Measurements from ENCODE around the gene HELZ. TPM values are rescaled to one million over a fixed set of nuclear protein-coding genes. Genes with fewer than 3 reads are reported as not detected.

Gene HELZ
- total and polyA plus RNA-seq, 8 donors: 27.2 to 64.6 (median 37.3) TPM

- intact Hi-C loops (cut with DNase I): no loop called here
- TF ChIP-seq CTCF (IDR thresholded peaks at IDR 0.05): no peak
- H3K9me3 ChIP-seq: no peaks in the 10 kb centered on the region
Measured at GRCh38 chr17:67232441-67232840, 12.6 kb downstream of the HELZ start.

DNA sequence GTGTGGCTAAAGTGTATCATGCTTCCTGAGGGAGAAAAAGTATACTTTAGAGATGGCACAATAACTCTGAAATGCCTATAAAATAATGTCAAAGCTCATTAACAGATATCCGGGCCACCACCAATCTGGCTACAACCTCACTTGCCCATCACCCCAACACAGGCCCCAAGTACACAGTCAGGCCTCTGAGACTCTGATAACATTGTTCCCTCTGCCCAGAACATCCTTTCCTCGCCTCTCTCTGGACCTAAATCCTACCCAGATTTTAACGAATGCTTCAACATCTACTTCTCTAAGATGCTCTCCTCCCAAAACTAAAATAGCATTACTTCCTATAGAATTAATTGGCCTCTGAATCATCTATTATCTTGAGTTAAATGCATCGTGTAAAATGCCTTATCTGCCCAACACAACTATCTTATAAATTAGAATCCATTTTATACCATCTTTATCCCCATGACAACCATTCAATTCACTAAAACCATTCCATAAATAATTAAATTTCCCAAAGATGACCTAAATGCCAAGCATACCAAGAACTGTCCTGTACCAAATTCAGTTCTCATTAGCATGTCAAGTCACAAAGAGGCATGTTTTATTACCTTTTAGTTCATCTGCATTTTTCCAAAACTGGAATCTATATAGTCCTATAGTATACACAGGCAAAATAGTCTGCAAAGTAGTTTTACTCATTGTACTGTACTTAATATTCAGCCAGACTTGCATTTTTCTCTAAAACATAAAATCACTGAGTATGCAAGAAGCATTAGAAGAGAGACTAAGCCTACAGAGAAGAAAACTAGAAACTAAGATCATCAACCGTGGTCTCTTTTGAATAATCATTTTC lies 15.7 kb downstream of the HELZ start:
- ATAC-seq (no peak), DNase-seq (no peak)
- Histone ChIP-seq H3K27ac (no peak overlapping the region), H3K27me3 (no peaks in the 10 kb centered on the region), H3K36me3 (peaks cover 3 to 45% of the 10 kb centered on the region in 2 donors), H3K4me3 (no peak overlapping the region), H3K4me1 (peaks cover under 1 to 5% of the 10 kb centered on the region in 2 donors), H3K9me3 (no peaks in the 10 kb centered on the region)
- TF ChIP-seq CTCF (IDR thresholded peaks at IDR 0.05): no peak
- intact Hi-C loops (cut with DNase I): no loop called here

More at GRCh38 chr17:67232441-67232840, 12.6 kb downstream of the HELZ start:
- H3K4me1 ChIP-seq: peaks cover 0 to 5% of the 10 kb centered on the region in 2 donors
- DNase-seq (no peak), ATAC-seq (no peak)
- H3K4me3 ChIP-seq: no peak overlapping the region
- no peaks in the 10 kb centered on the region for H3K27me3 ChIP-seq
- no peak overlapping the region for H3K27ac ChIP-seq
- H3K36me3 ChIP-seq: peaks cover 3 to 63% of the 10 kb centered on the region in 2 donors

- Histone ChIP-seq H3K4me3 (no peak overlapping the region), H3K36me3 (peaks cover 3 to 30% of the 10 kb centered on the region in 2 donors), H3K4me1 (peaks cover 3 to 5% of the 10 kb centered on the region in 2 donors), H3K27ac (no peak overlapping the region), H3K27me3 (no peaks in the 10 kb centered on the region), H3K9me3 (no peaks in the 10 kb centered on the region)
- no peak for TF ChIP-seq CTCF (IDR thresholded peaks at IDR 0.05)
- DNase-seq (no peak), ATAC-seq (no peak)
- intact Hi-C loops (cut with DNase I): no loop called here
Measured at GRCh38 chr17:67227488-67227887, 17.5 kb downstream of the HELZ start.

- no peak overlapping the region for H3K27ac ChIP-seq
- DNase-seq: no peak
- H3K9me3 ChIP-seq: no peaks in the 10 kb centered on the region
- no peaks in the 10 kb centered on the region for H3K27me3 ChIP-seq
- H3K4me3 ChIP-seq: no peak overlapping the region
- H3K36me3 ChIP-seq: peaks cover 0 to 16% of the 10 kb centered on the region in 2 donors
- intact Hi-C loops (cut with DNase I): no loop called here
- no peak for ATAC-seq
- H3K4me1 ChIP-seq: peaks cover 5 to 11% of the 10 kb centered on the region in 2 donors
- no peak for TF ChIP-seq CTCF (IDR thresholded peaks at IDR 0.05)
Measured at GRCh38 chr17:67225316-67225715, 19.7 kb downstream of the HELZ start.

DNA sequence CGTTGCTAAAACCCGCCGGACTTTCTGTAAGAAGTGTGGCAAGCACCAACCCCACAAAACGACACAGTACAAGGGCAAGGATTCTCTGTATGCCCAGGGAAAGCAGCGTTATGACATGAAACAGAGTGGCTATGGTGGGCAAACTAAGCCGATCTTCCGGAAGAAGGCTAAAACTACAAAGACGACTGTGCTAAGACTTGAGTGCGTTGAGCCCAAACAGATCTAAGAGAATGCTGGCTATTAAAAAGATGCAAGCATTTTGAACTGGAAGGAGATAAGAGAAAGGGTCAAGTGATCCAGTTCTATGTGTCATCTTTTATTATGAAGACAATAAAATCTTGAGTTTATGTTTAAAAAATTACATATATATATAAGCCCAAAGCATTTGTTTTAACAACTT lies 20.3 kb downstream of the HELZ start:
- DNase-seq (no peak), ATAC-seq (no peak)
- H3K4me3 ChIP-seq: no peak overlapping the region
- H3K27me3 ChIP-seq: no peaks in the 10 kb centered on the region
- peaks cover 0 to 12% of the 10 kb centered on the region in 2 donors for H3K36me3 ChIP-seq
- H3K27ac ChIP-seq: no peak overlapping the region
- no peak for TF ChIP-seq CTCF (IDR thresholded peaks at IDR 0.05)
- intact Hi-C loops (cut with DNase I): no loop called here
- H3K4me1 ChIP-seq: peaks cover 5 to 11% of the 10 kb centered on the region in 2 donors
- no peaks in the 10 kb centered on the region for H3K9me3 ChIP-seq

Measured in left lung (tissue), 10 donors.